A549 (cell line): ENCODE measurements around the gene CLCN7. TPM values are rescaled to one million over a fixed set of nuclear protein-coding genes. Genes with fewer than 3 reads are reported as not detected.

ENCODE experiments used
- ATAC-seq, 2 experiments: fragments of 200-7000 bp in 1 of 2; fragments of >200 bp in 1 of 2; cut with Nextera tagmentation in 1 of 2; cut with Tn5 transposase in 1 of 2; 3 replicates each; pipeline versions ENCODE4 v1.8.0 to v1.9.1; 2018 to 2020; ENCODE audit warnings: mild to moderate bottlenecking in 1 of 2, moderate library complexity in 1 of 2
- CTCF ChIA-PET: fragments of 300-600 bp; sonication (Branson Sonifier 250); formaldehyde crosslinking; extraction: SDS; loops from one replicate; lab custom pipeline; 2021; ENCODE audit warnings: antibody characterized with exemption, inconsistent platforms; lab: Yijun Ruan, JAX
- POLR2A ChIA-PET: fragments of 350-600 bp; formaldehyde crosslinking; extraction: SDS; loops from one replicate; lab custom pipeline; 2021; ENCODE audit warnings: antibody characterized with exemption, inconsistent platforms; lab: Yijun Ruan, JAX
- DNase-seq, 2 experiments: peaks; one replicate each; pipeline versions ENCODE4 v3.0.0 to v3.0.0-alpha.2; 2011 to 2016; ENCODE audit warnings: low read depth in 1 of 2, low spot score in 1 of 2
- FAIRE-seq: peaks from 2 replicates; lab custom pipeline; 2011; peaks lifted over from hg19 to GRCh38; lab: Jason Lieb, UNC
- H3K27ac ChIP-seq, 2 experiments: fragments of >200 bp; sonication (Bioruptor Twin); formaldehyde crosslinking; 3 replicates each; pipeline ENCODE4 v1.5.1; 2016 to 2017
- H3K4me1 ChIP-seq: fragments of >200 bp; sonication (Bioruptor Twin); formaldehyde crosslinking; 3 replicates; pipeline ENCODE4 v1.6.1; 2016
- H3K4me2 ChIP-seq: fragments of >200 bp; sonication (Bioruptor Twin); formaldehyde crosslinking; 3 replicates; pipeline ENCODE4 v1.6.1; 2016
- H3K4me3 ChIP-seq: fragments of >200 bp; sonication (Bioruptor Twin); formaldehyde crosslinking; 3 replicates; pipeline ENCODE4 v1.5.1; 2016
- H3K9me3 ChIP-seq: fragments of >200 bp; sonication (Bioruptor Twin); formaldehyde crosslinking; 3 replicates; pipeline ENCODE4 v1.6.1; 2016
- CHD2 ChIP-seq: fragments of 150-350 bp; IDR thresholded peaks from 2 replicates; pipeline ENCODE4 v1.6.1; 2014; ENCODE audit warnings: low read length; ENCODE audit not compliant: partially characterized antibody
- EHMT2 ChIP-seq: fragments of 200-600 bp; sonication (generic); IDR thresholded peaks from 2 replicates; pipeline ENCODE4 v1.6.1; 2016; ENCODE audit warnings: antibody characterized with exemption, low read depth, mild to moderate bottlenecking, moderate library complexity
- FOSB ChIP-seq: fragments of 250-450 bp; sonication (Bioruptor Pico); IDR thresholded peaks from 2 replicates; pipeline ENCODE4 v1.5.0; 2020; ENCODE audit warnings: mild to moderate bottlenecking, moderate library complexity
- HDAC2 ChIP-seq: fragments of 200-600 bp; sonication (generic); IDR thresholded peaks from 2 replicates; pipeline ENCODE4 v1.6.1; 2016
- HOXB13 ChIP-seq: fragments of 250-450 bp; sonication (Bioruptor Pico); IDR thresholded peaks from 2 replicates; pipeline ENCODE4 v1.5.0; 2020; ENCODE audit warnings: low read depth, mild to moderate bottlenecking, moderate library complexity
- KDM5A ChIP-seq: fragments of 200-600 bp; sonication (generic); IDR thresholded peaks from 2 replicates; pipeline ENCODE4 v1.6.1; 2016; ENCODE audit warnings: antibody characterized with exemption, mild to moderate bottlenecking
- MYC ChIP-seq: IDR thresholded peaks from 2 replicates; pipeline ENCODE4 v1.6.1; 2012; ENCODE audit warnings: mild to moderate bottlenecking, inconsistent platforms, low read length, improper control_type of control experiment, borderline replicate concordance
- POLR2A ChIP-seq: IDR thresholded peaks from 2 replicates; pipeline ENCODE4 v1.6.1; 2012; ENCODE audit warnings: mild to moderate bottlenecking, low read length
- RARB ChIP-seq: fragments of 250-450 bp; sonication (Bioruptor Pico); IDR thresholded peaks from 2 replicates; pipeline ENCODE4 v1.8.0; 2021; ENCODE audit warnings: mild to moderate bottlenecking, moderate library complexity
- RNF2 ChIP-seq: fragments of 200-600 bp; sonication (generic); IDR thresholded peaks from 2 replicates; pipeline ENCODE4 v1.6.1; 2016; ENCODE audit warnings: low read depth, mild to moderate bottlenecking, antibody characterized with exemption, moderate library complexity, borderline replicate concordance
- WGBS: methylation state at CpG from one replicate; pipeline ENCODE4 v1.1.6; 2017; ENCODE audit errors: missing lambda C conversion rate; 5-methylcytosine and 5-hydroxymethylcytosine counted together
- polyA plus RNA-seq, 4 experiments: library from polyadenylated mRNA; depleted of rRNA in 3 of 4; stranded (reverse); fragments of >200 nt; fragmentation: RNase III in 1 of 4; extraction: RNeasy Plus Mini Kit Qiagen cat#74134 plus additional on column Dnase treatment in 1 of 4; gene quantifications; 2 replicates in 3 of 4; 3 replicates in 1 of 4; pipeline ENCODE4 v1.2.3, GENCODE V29; 2011 to 2017
- TF ChIP-seq, protein P1 (sequence below): fragments of >200 bp; sonication (Bioruptor Twin); formaldehyde crosslinking; IDR thresholded peaks from 3 replicates; pipeline ENCODE4 v1.6.1; 2016
- TF ChIP-seq, protein P2 (sequence below): fragments of 150-350 bp; IDR thresholded peaks from 2 replicates; pipeline ENCODE4 v1.6.1; 2014; ENCODE audit warnings: low read depth, mild to moderate bottlenecking, low read length
- TF ChIP-seq, protein P3 (sequence below): IDR thresholded peaks from 2 replicates; pipeline ENCODE4 v1.6.1; 2012
- TF ChIP-seq, protein P4 (sequence below): fragments of 200-600 bp; sonication (generic); IDR thresholded peaks from 2 replicates; pipeline ENCODE4 v1.6.1; 2016; ENCODE audit warnings: antibody characterized with exemption, mild to moderate bottlenecking, moderate library complexity

Gene CLCN7
- polyA plus RNA-seq, 2 of the 4 experiments (the other 2 are of a cell fraction): 17.2 to 69.7 TPM

DNA sequence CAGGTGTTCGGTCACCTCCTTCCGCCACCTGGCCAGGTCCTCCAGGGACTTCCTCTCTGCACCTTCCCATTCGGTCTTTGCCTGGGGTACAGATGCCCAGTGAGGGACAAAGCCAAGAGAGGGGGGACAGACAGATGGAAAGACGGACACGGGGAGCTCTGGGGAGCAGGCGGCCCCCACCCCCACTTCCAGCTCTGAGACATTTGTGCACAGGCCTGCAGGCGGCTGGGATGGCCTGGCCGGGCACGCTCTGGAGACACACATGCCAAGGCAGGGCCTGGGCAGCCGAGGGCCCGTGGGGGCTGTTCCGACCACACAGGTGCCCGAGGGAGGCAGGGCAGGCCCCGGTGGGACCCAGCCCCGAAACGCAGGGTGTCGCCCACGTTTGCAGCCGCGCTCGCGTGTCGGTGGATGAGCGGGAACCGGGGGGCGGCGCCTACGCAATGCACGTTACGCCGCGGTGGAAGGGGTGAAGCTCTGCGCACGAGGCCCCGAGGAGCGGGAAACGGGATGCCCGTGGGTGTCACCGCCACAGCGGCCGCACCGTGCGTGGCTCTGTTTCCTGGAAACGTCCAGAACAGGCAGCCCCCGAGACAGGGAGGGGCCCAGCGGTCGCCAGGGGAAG, 38.0 kb downstream of the CLCN7 start (continued):
- TF ChIP-seq, protein P1, sequence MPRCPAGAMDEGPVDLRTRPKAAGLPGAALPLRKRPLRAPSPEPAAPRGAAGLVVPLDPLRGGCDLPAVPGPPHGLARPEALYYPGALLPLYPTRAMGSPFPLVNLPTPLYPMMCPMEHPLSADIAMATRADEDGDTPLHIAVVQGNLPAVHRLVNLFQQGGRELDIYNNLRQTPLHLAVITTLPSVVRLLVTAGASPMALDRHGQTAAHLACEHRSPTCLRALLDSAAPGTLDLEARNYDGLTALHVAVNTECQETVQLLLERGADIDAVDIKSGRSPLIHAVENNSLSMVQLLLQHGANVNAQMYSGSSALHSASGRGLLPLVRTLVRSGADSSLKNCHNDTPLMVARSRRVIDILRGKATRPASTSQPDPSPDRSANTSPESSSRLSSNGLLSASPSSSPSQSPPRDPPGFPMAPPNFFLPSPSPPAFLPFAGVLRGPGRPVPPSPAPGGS: no peak
- TF ChIP-seq HDAC2: no peak
- no peak for TF ChIP-seq HOXB13 (CRISPR knock-in tag)

DNA sequence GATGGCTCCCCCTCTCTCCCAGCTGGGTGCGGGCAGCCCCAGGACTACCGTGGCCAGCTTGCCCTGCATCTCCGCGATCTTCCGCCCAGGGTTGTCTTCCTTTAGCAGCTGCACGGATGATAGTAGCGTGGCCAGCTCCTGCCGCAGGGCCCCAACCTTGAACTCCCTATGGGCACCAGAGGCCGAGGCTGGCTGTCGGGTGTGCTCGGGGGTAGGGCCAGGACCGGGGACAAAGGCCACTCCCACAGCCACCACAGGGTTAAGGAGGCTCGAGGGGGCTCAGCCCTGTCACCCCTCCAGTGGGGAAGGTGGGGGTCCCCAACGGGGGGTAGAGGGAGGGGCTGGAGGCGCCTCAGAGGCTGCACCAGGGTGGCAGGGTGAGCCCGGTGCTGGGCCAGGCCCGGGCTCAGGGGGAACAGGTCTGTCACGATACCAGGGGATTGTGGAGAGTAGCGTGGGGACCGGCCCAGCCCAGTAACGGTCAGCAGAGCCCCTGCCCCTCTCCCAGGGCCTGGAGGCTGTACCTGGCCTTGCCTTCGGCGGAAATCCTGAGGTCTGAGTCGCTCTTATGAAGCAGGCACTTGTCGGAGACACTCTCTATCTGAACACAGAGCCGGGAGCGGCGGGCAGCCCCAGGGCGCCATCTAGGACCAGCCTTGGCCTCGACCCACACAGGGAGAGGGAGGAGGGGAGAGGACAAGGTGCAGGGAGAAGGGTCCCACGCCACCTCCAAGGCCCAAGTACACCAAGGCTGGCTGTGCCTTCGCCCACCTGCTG, 38.7 kb downstream of the CLCN7 start:
- DNase-seq: no peak
- H3K9me3 ChIP-seq: no peaks in the 10 kb centered on the region
- CTCF ChIA-PET: interaction anchor here (9.2 kb wide), 1 partner anchor 9 kb away, joined by 57 read pairs; no protein-coding TSS in a partner anchor
- FAIRE-seq: no peak
- peak in 1 of 2 experiments; percentile 43; a peak in 3 of 6 replicates for ATAC-seq
- H3K27ac ChIP-seq: no peak overlapping the region
- WGBS: 77% methylated on average over 24 of the region's 32 CpGs
- TF ChIP-seq HDAC2: no peak
- TF ChIP-seq RARB (CRISPR knock-in tag): no peak
- TF ChIP-seq, protein P2, sequence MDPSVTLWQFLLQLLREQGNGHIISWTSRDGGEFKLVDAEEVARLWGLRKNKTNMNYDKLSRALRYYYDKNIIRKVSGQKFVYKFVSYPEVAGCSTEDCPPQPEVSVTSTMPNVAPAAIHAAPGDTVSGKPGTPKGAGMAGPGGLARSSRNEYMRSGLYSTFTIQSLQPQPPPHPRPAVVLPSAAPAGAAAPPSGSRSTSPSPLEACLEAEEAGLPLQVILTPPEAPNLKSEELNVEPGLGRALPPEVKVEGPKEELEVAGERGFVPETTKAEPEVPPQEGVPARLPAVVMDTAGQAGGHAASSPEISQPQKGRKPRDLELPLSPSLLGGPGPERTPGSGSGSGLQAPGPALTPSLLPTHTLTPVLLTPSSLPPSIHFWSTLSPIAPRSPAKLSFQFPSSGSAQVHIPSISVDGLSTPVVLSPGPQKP: no peak
- TF ChIP-seq, protein P3, sequence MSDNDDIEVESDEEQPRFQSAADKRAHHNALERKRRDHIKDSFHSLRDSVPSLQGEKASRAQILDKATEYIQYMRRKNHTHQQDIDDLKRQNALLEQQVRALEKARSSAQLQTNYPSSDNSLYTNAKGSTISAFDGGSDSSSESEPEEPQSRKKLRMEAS: no peak
- TF ChIP-seq, protein P4, sequence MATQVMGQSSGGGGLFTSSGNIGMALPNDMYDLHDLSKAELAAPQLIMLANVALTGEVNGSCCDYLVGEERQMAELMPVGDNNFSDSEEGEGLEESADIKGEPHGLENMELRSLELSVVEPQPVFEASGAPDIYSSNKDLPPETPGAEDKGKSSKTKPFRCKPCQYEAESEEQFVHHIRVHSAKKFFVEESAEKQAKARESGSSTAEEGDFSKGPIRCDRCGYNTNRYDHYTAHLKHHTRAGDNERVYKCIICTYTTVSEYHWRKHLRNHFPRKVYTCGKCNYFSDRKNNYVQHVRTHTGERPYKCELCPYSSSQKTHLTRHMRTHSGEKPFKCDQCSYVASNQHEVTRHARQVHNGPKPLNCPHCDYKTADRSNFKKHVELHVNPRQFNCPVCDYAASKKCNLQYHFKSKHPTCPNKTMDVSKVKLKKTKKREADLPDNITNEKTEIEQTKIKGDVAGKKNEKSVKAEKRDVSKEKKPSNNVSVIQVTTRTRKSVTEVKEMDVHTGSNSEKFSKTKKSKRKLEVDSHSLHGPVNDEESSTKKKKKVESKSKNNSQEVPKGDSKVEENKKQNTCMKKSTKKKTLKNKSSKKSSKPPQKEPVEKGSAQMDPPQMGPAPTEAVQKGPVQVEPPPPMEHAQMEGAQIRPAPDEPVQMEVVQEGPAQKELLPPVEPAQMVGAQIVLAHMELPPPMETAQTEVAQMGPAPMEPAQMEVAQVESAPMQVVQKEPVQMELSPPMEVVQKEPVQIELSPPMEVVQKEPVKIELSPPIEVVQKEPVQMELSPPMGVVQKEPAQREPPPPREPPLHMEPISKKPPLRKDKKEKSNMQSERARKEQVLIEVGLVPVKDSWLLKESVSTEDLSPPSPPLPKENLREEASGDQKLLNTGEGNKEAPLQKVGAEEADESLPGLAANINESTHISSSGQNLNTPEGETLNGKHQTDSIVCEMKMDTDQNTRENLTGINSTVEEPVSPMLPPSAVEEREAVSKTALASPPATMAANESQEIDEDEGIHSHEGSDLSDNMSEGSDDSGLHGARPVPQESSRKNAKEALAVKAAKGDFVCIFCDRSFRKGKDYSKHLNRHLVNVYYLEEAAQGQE: no peak
- TF ChIP-seq KDM5A: no peak
- no peak for TF ChIP-seq EHMT2
- no peak for TF ChIP-seq RNF2
- no peak for TF ChIP-seq CHD2
- no peak for TF ChIP-seq MYC
- no peak for TF ChIP-seq FOSB (CRISPR knock-in tag)
- TF ChIP-seq POLR2A: no peak
- no peak overlapping the region for H3K4me3 ChIP-seq
- H3K4me2 ChIP-seq: no peak overlapping the region
- H3K4me1 ChIP-seq: no peaks in the 10 kb centered on the region
- POLR2A ChIA-PET: interaction anchor here (0.6 kb wide), 1 partner anchor 275 kb away, joined by 5 read pairs; no protein-coding TSS in a partner anchor
